IPS-15b (cell line): ENCODE results near the gene CCDC121.
"Not testable (repeated sequence)": the region's sequence is repeated elsewhere in the genome, so short reads cannot be mapped to it uniquely, and the experiment has no call there.

ENCODE experiments used
- H3K27me3 ChIP-seq: one replicate; pipeline ENCODE4 v1.6.1; 2013; ENCODE audit warnings: low read length; ENCODE audit not compliant: control insufficient read depth, insufficient read depth
- H3K36me3 ChIP-seq: one replicate; pipeline ENCODE4 v1.6.1; 2013; ENCODE audit warnings: low read length; ENCODE audit not compliant: control insufficient read depth, insufficient read depth
- H3K4me1 ChIP-seq: one replicate; pipeline ENCODE4 v1.6.1; 2013; ENCODE audit warnings: mild to moderate bottlenecking, low read length; ENCODE audit not compliant: control insufficient read depth, insufficient read depth
- H3K4me3 ChIP-seq: one replicate; pipeline ENCODE4 v1.5.1; 2013; ENCODE audit warnings: low read depth, low read length
- H3K9ac ChIP-seq: one replicate; pipeline ENCODE4 v1.6.1; 2013; ENCODE audit warnings: low read depth, mild to moderate bottlenecking, low read length
- H3K9me3 ChIP-seq: one replicate; pipeline ENCODE4 v1.6.1; 2013; ENCODE audit warnings: mild to moderate bottlenecking, low read length; ENCODE audit not compliant: control insufficient read depth, insufficient read depth

Gene CCDC121

GRCh38 chr2:27627963-27628766 lies 647 bp downstream of the CCDC121 start:
- H3K9me3 ChIP-seq, result no peaks in the 10 kb centered on the region
- peak overlapping the region; percentile 94 for H3K9ac ChIP-seq
- no peaks in the 10 kb centered on the region for H3K4me1 ChIP-seq
- no peaks in the 10 kb centered on the region for H3K27me3 ChIP-seq
- H3K4me3 ChIP-seq, result peak overlapping the region; percentile 97
- no peaks in the 10 kb centered on the region for H3K36me3 ChIP-seq

- not testable (repeated sequence) for H3K4me3 ChIP-seq
Measured at GRCh38 chr2:27626921-27627320, 1.9 kb downstream of the CCDC121 start.

GRCh38 chr2:27626323-27626722 lies 2.5 kb downstream of the CCDC121 start:
- H3K36me3 ChIP-seq, H3K9me3 ChIP-seq, H3K4me3 ChIP-seq, H3K9ac ChIP-seq, H3K4me1 ChIP-seq, H3K27me3 ChIP-seq: not testable (repeated sequence)

More at GRCh38 chr2:27626921-27627320, 1.9 kb downstream of the CCDC121 start:
- H3K4me1 ChIP-seq, H3K9me3 ChIP-seq, H3K27me3 ChIP-seq, H3K36me3 ChIP-seq, H3K9ac ChIP-seq: not testable (repeated sequence)

- no peak overlapping the region for H3K9ac ChIP-seq
- no peaks in the 10 kb centered on the region for H3K9me3 ChIP-seq
- peaks cover 8% of the 10 kb centered on the region for H3K4me1 ChIP-seq
- H3K27me3 ChIP-seq, result no peaks in the 10 kb centered on the region
- no peak overlapping the region for H3K4me3 ChIP-seq
- no peaks in the 10 kb centered on the region for H3K36me3 ChIP-seq
Measured at GRCh38 chr2:27624943-27625342, 3.9 kb downstream of the CCDC121 start.

- Histone ChIP-seq H3K36me3 (peaks cover 3% of the 10 kb centered on the region), H3K4me1 (peaks cover 8% of the 10 kb centered on the region), H3K4me3 (no peak overlapping the region), H3K9ac (no peak overlapping the region), H3K9me3 (no peaks in the 10 kb centered on the region), H3K27me3 (no peaks in the 10 kb centered on the region)
Measured at GRCh38 chr2:27622921-27623384, 5.9 kb downstream of the CCDC121 start.

- H3K9ac ChIP-seq, result no peak overlapping the region
- H3K27me3 ChIP-seq, result no peaks in the 10 kb centered on the region
- no peaks in the 10 kb centered on the region for H3K9me3 ChIP-seq
- H3K4me1 ChIP-seq, result peaks cover 8% of the 10 kb centered on the region
- no peak overlapping the region for H3K4me3 ChIP-seq
- H3K36me3 ChIP-seq, result peaks cover 9% of the 10 kb centered on the region
Measured at GRCh38 chr2:27621524-27621923, 7.3 kb downstream of the CCDC121 start.

GRCh38 chr2:27615316-27615715 lies 13.5 kb downstream of the CCDC121 start:
- Histone ChIP-seq H3K4me1 (no peaks in the 10 kb centered on the region), H3K9me3 (no peaks in the 10 kb centered on the region), H3K27me3 (no peaks in the 10 kb centered on the region), H3K4me3 (no peak overlapping the region), H3K36me3 (peaks cover 22% of the 10 kb centered on the region), H3K9ac (no peak overlapping the region)

GRCh38 chr2:27613985-27614384 lies 14.8 kb downstream of the CCDC121 start:
- Histone ChIP-seq H3K9me3 (no peaks in the 10 kb centered on the region), H3K27me3 (no peaks in the 10 kb centered on the region), H3K36me3 (peaks cover 18% of the 10 kb centered on the region), H3K4me3 (no peak overlapping the region), H3K4me1 (no peaks in the 10 kb centered on the region), H3K9ac (no peak overlapping the region)

- Histone ChIP-seq H3K9ac (no peak overlapping the region), H3K4me1 (no peaks in the 10 kb centered on the region), H3K27me3 (no peaks in the 10 kb centered on the region), H3K36me3 (peaks cover 18% of the 10 kb centered on the region), H3K9me3 (no peaks in the 10 kb centered on the region), H3K4me3 (no peak overlapping the region)
Measured at GRCh38 chr2:27606611-27607010, 22.2 kb downstream of the CCDC121 start.

- Histone ChIP-seq H3K4me1 (no peaks in the 10 kb centered on the region), H3K4me3 (no peak overlapping the region), H3K27me3 (no peaks in the 10 kb centered on the region), H3K36me3 (peaks cover 3% of the 10 kb centered on the region), H3K9ac (no peak overlapping the region), H3K9me3 (peaks cover 3% of the 10 kb centered on the region)
Measured at GRCh38 chr2:27596627-27597026, 32.2 kb downstream of the CCDC121 start.

- not testable (repeated sequence) for H3K9me3 ChIP-seq, H3K4me1 ChIP-seq, H3K27me3 ChIP-seq, H3K9ac ChIP-seq, H3K4me3 ChIP-seq, H3K36me3 ChIP-seq
Measured at GRCh38 chr2:27595412-27595811, 33.4 kb downstream of the CCDC121 start.

GRCh38 chr2:27594020-27594703 lies 34.6 kb downstream of the CCDC121 start:
- not testable (repeated sequence) for H3K9ac ChIP-seq, H3K4me1 ChIP-seq, H3K4me3 ChIP-seq, H3K9me3 ChIP-seq, H3K27me3 ChIP-seq, H3K36me3 ChIP-seq
